ENCODE data around the gene QKI.

QKI gene

DNA sequence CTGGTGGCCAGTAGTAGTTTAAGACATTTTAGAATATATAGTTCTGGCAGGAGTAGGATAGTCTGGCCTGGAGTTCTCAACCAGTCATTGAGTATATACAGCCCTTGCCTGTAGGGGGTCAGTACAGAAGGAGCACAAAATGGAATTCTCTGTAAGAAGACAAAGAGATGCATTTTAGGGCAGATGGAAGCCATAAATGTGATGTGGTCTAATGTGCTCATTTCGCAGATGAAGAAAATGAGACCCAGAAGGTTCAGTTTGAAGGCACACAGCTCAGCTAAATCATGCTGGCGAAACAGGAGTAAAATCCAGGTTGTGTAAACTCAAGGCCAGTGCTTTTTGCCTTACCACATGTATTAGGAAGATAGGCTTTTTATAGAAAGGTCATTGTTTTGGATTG lies 29.6 kb downstream of the QKI start:
- Histone ChIP-seq H3K4me2 (ENCODE audit: low read length) (no peak overlapping the region), H3K36me3 (ENCODE audit: control insufficient read depth, insufficient read depth, low read length) (no peaks in the 10 kb centered on the region), H2AFZ (no peak overlapping the region), H3K9me3 (ENCODE audit: control insufficient read depth, low read length) (no peaks in the 10 kb centered on the region), H3K27ac (no peak overlapping the region), H3K9ac (no peak overlapping the region), H3K4me1 (no peaks in the 10 kb centered on the region), H3K27me3 (ENCODE audit: control insufficient read depth, insufficient read depth, low read length) (no peaks in the 10 kb centered on the region), H3K79me2 (peaks cover 45% of the 10 kb centered on the region), H3K4me3 (ENCODE audit: low read depth, low read length) (no peak overlapping the region)
- no peak for TF ChIP-seq CTCF (IDR thresholded peaks at IDR 0.05)

DNA sequence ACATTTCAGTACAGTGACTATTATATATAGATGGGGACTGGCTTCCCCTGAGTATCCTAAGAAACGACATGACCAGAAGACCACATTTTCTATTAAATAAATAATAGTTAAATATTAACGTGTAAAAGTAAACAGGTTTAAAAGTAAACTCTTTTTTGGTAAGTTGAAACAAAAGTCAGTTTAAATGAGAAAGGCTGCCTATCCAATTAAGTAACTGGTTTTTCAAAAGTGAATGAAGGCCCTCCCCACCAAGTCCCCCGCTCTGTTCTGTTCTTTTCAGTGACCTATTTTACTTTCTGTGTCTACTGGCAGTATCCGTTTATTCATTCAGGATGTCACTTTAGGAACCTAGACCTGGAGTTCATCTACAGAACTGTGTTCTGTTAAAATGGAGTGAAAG lies 32.0 kb downstream of the QKI start:
- H3K9me3 ChIP-seq (ENCODE audit: control insufficient read depth, low read length) = no peaks in the 10 kb centered on the region
- H3K36me3 ChIP-seq (ENCODE audit: control insufficient read depth, insufficient read depth, low read length) = no peaks in the 10 kb centered on the region
- TF ChIP-seq CTCF (IDR thresholded peaks at IDR 0.05) = no peak
- H3K27me3 ChIP-seq (ENCODE audit: control insufficient read depth, insufficient read depth, low read length) = no peaks in the 10 kb centered on the region
- H3K4me1 ChIP-seq = no peaks in the 10 kb centered on the region
- no peak overlapping the region for H3K4me3 ChIP-seq (ENCODE audit: low read depth, low read length)
- peaks cover 38% of the 10 kb centered on the region for H3K79me2 ChIP-seq
- no peak overlapping the region for H3K27ac ChIP-seq
- no peak overlapping the region for H3K4me2 ChIP-seq (ENCODE audit: low read length)
- no peak overlapping the region for H3K9ac ChIP-seq
- no peak overlapping the region for H2AFZ ChIP-seq

- no peaks in the 10 kb centered on the region for H3K9me3 ChIP-seq (ENCODE audit: control insufficient read depth, low read length)
- no peak overlapping the region for H3K4me2 ChIP-seq (ENCODE audit: low read length)
- peaks cover 25% of the 10 kb centered on the region for H3K79me2 ChIP-seq
- no peak overlapping the region for H3K27ac ChIP-seq
- no peak overlapping the region for H3K4me3 ChIP-seq (ENCODE audit: low read depth, low read length)
- TF ChIP-seq CTCF (IDR thresholded peaks at IDR 0.05) = no peak
- H3K36me3 ChIP-seq (ENCODE audit: control insufficient read depth, insufficient read depth, low read length) = no peaks in the 10 kb centered on the region
- no peak overlapping the region for H2AFZ ChIP-seq
- no peaks in the 10 kb centered on the region for H3K27me3 ChIP-seq (ENCODE audit: control insufficient read depth, insufficient read depth, low read length)
- H3K4me1 ChIP-seq = no peaks in the 10 kb centered on the region
- no peak overlapping the region for H3K9ac ChIP-seq
These were observed 34.6 kb downstream of the QKI start for GRCh38 chr6:163449076-163449475.

DNA sequence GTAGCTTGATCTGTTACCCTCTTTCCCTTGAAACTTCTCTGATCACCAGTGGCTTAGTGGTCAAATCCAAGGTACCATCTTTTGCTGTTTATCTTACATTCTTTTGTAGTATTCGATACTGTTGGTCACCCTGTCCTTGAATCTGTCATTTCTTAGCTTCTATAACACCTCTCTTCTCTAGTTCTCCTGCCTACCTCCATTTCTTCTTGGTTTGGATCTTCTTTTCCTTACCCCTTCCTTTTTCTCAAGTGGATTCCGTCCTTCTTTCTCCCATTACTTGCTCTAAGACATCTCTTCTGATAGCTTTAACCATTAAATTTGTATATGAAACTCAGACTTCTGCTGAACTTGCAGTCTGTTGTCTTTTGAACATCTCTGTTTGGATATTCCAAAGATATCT lies 39.9 kb downstream of the QKI start:
- TF ChIP-seq CTCF (IDR thresholded peaks at IDR 0.05) = no peak
- no peaks in the 10 kb centered on the region for H3K9me3 ChIP-seq (ENCODE audit: control insufficient read depth, low read length)
- no peak overlapping the region for H3K27ac ChIP-seq
- H3K4me2 ChIP-seq (ENCODE audit: low read length) = no peak overlapping the region
- H3K27me3 ChIP-seq (ENCODE audit: control insufficient read depth, insufficient read depth, low read length) = no peaks in the 10 kb centered on the region
- H3K4me3 ChIP-seq (ENCODE audit: low read depth, low read length) = no peak overlapping the region
- H3K4me1 ChIP-seq = peaks cover 16% of the 10 kb centered on the region
- no peaks in the 10 kb centered on the region for H3K36me3 ChIP-seq (ENCODE audit: control insufficient read depth, insufficient read depth, low read length)
- H3K79me2 ChIP-seq = peaks cover 34% of the 10 kb centered on the region
- no peak overlapping the region for H3K9ac ChIP-seq
- no peak overlapping the region for H2AFZ ChIP-seq

- peaks cover 21% of the 10 kb centered on the region for H3K4me1 ChIP-seq
- no peaks in the 10 kb centered on the region for H3K27me3 ChIP-seq (ENCODE audit: control insufficient read depth, insufficient read depth, low read length)
- no peak overlapping the region for H2AFZ ChIP-seq
- H3K9ac ChIP-seq = no peak overlapping the region
- no peak overlapping the region for H3K4me2 ChIP-seq (ENCODE audit: low read length)
- no peak for TF ChIP-seq CTCF (IDR thresholded peaks at IDR 0.05)
- no peak overlapping the region for H3K27ac ChIP-seq
- H3K9me3 ChIP-seq (ENCODE audit: control insufficient read depth, low read length) = no peaks in the 10 kb centered on the region
- peaks cover 35% of the 10 kb centered on the region for H3K79me2 ChIP-seq
- H3K36me3 ChIP-seq (ENCODE audit: control insufficient read depth, insufficient read depth, low read length) = no peaks in the 10 kb centered on the region
- no peak overlapping the region for H3K4me3 ChIP-seq (ENCODE audit: low read depth, low read length)
These were observed 41.0 kb downstream of the QKI start for GRCh38 chr6:163455552-163455951.

All from parathyroid adenoma (tissue), 2 donors.